ENCODE results near the gene UBE2QL1. TPM values are rescaled to one million over a fixed set of nuclear protein-coding genes. Genes with fewer than 3 reads are reported as not detected.

Gene UBE2QL1
- total RNA-seq, 1 donor: under 0.01 TPM

DNA sequence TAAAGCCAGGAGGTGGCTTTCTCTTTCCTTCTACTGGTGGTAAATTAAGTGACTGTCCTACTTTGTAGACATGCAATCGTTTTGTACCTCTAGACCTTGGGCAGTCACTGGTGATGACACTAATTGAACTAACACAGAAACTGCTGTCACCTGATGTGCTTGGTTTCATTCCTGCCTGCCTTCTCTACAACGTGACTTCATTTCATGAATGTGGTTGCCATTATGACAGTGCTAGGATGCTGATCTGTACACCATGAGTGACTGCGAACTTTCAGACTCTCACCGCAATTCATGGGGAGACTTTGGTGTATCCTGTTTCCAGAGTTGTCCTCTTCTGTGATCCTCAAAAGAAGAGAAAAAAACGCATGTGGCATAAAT lies 47.5 kb downstream of the UBE2QL1 start:
- H3K9me3 ChIP-seq (ENCODE audit: low read depth, low read length): no peaks in the 10 kb centered on the region
- no peaks in the 10 kb centered on the region for H3K79me2 ChIP-seq (ENCODE audit: insufficient read depth, low read length)
- no peaks in the 10 kb centered on the region for H3K27me3 ChIP-seq (ENCODE audit: insufficient read depth, low read length)
- H3K36me3 ChIP-seq (ENCODE audit: insufficient read depth, low read length): no peaks in the 10 kb centered on the region
- H3K27ac ChIP-seq (ENCODE audit: low read depth, low read length): no peak overlapping the region
- H2AFZ ChIP-seq (ENCODE audit: low read length): no peak overlapping the region
- no peaks in the 10 kb centered on the region for H3K4me1 ChIP-seq (ENCODE audit: insufficient read depth, low read length)
- no peak overlapping the region for H3K4me2 ChIP-seq (ENCODE audit: insufficient read depth, low read length)
- DNase-seq (ENCODE audit: insufficient read length, low spot score, missing footprints): no peak
- no peak overlapping the region for H3K4me3 ChIP-seq (ENCODE audit: insufficient read depth, low read length)
- H4K20me1 ChIP-seq (ENCODE audit: insufficient read depth, low read length): no peaks in the 10 kb centered on the region
- TF ChIP-seq, protein P1, sequence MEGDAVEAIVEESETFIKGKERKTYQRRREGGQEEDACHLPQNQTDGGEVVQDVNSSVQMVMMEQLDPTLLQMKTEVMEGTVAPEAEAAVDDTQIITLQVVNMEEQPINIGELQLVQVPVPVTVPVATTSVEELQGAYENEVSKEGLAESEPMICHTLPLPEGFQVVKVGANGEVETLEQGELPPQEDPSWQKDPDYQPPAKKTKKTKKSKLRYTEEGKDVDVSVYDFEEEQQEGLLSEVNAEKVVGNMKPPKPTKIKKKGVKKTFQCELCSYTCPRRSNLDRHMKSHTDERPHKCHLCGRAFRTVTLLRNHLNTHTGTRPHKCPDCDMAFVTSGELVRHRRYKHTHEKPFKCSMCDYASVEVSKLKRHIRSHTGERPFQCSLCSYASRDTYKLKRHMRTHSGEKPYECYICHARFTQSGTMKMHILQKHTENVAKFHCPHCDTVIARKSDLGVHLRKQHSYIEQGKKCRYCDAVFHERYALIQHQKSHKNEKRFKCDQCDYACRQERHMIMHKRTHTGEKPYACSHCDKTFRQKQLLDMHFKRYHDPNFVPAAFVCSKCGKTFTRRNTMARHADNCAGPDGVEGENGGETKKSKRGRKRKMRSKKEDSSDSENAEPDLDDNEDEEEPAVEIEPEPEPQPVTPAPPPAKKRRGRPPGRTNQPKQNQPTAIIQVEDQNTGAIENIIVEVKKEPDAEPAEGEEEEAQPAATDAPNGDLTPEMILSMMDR (IDR thresholded peaks at IDR 0.05; ENCODE audit: extremely low read depth, low read depth, low read length): no peak

DNA sequence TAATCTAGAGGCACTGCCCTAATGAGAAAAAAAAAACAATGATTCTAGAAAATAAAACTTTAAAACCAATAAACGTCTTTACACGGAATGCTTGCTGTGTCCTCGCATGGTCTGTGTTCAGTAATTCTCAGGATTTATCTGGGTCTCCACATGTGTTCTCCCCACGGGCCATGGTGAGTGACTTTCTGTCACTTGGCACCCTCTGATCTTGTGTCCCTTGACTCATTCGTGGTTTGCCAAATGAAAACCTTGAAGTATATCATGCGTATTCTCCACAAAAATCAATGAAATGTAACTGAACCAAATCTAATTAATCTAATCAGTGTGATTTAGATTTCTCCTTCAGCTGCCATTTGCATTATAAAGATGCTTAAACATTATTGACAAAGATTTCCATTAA lies 48.0 kb downstream of the UBE2QL1 start:
- H3K4me1 ChIP-seq (ENCODE audit: insufficient read depth, low read length): no peaks in the 10 kb centered on the region
- H3K27me3 ChIP-seq (ENCODE audit: insufficient read depth, low read length): no peaks in the 10 kb centered on the region
- no peak overlapping the region for H2AFZ ChIP-seq (ENCODE audit: low read length)
- H3K9me3 ChIP-seq (ENCODE audit: low read depth, low read length): no peaks in the 10 kb centered on the region
- H3K4me2 ChIP-seq (ENCODE audit: insufficient read depth, low read length): no peak overlapping the region
- H3K36me3 ChIP-seq (ENCODE audit: insufficient read depth, low read length): no peaks in the 10 kb centered on the region
- H3K4me3 ChIP-seq (ENCODE audit: insufficient read depth, low read length): no peak overlapping the region
- H3K27ac ChIP-seq (ENCODE audit: low read depth, low read length): no peak overlapping the region
- TF ChIP-seq, protein P1 (IDR thresholded peaks at IDR 0.05; ENCODE audit: extremely low read depth, low read depth, low read length): no peak
- H4K20me1 ChIP-seq (ENCODE audit: insufficient read depth, low read length): no peaks in the 10 kb centered on the region
- no peak for DNase-seq (ENCODE audit: insufficient read length, low spot score, missing footprints)
- H3K79me2 ChIP-seq (ENCODE audit: insufficient read depth, low read length): no peaks in the 10 kb centered on the region

DNA sequence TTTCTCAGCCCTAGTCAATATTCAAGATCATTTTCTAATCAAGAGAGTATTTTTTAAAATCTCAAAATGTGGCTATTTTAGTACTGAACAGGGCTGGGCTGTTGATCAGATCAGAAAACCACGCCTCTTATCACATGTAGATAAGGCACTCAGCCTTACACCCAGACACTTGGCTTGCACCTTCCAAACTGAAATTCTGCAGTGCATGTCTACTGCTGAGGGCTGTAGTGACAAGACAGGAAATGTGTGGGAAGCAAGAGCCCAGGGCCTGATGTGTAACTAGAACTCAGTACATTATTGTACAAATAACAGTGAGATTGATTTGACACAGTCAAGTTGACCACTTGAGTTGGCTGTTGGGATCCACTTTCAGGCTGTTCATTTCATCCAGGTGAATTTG lies 48.6 kb downstream of the UBE2QL1 start:
- Histone ChIP-seq H4K20me1 (ENCODE audit: insufficient read depth, low read length) (no peaks in the 10 kb centered on the region), H2AFZ (ENCODE audit: low read length) (no peak overlapping the region), H3K27me3 (ENCODE audit: insufficient read depth, low read length) (no peaks in the 10 kb centered on the region), H3K79me2 (ENCODE audit: insufficient read depth, low read length) (no peaks in the 10 kb centered on the region), H3K4me3 (ENCODE audit: insufficient read depth, low read length) (no peak overlapping the region), H3K9me3 (ENCODE audit: low read depth, low read length) (no peaks in the 10 kb centered on the region), H3K36me3 (ENCODE audit: insufficient read depth, low read length) (no peaks in the 10 kb centered on the region), H3K27ac (ENCODE audit: low read depth, low read length) (no peak overlapping the region), H3K4me1 (ENCODE audit: insufficient read depth, low read length) (no peaks in the 10 kb centered on the region), H3K4me2 (ENCODE audit: insufficient read depth, low read length) (no peak overlapping the region)
- no peak for DNase-seq (ENCODE audit: insufficient read length, low spot score, missing footprints)
- TF ChIP-seq, protein P1 (IDR thresholded peaks at IDR 0.05; ENCODE audit: extremely low read depth, low read depth, low read length): no peak

DNA sequence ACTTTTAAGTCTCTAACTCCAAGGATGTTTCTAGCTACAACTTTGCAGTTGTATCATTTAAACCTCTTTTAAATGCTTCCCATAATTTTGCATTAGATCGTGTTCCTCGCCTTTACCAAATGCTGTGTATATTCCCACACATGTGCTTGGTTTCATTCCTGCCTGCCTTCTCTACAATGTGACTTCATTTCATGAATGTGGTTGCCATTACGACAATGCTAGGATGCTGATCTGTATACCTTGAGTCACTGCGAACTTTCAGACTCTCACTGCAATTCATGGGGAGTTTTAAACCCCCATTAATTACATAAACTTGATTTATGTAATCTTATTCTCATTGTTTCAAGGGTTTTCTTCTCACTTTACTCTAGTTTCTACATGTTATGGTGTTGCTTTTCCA lies 50.3 kb downstream of the UBE2QL1 start:
- Histone ChIP-seq H3K4me2 (ENCODE audit: insufficient read depth, low read length) (no peak overlapping the region), H3K9me3 (ENCODE audit: low read depth, low read length) (no peaks in the 10 kb centered on the region), H3K4me3 (ENCODE audit: insufficient read depth, low read length) (no peak overlapping the region), H4K20me1 (ENCODE audit: insufficient read depth, low read length) (no peaks in the 10 kb centered on the region), H3K36me3 (ENCODE audit: insufficient read depth, low read length) (no peaks in the 10 kb centered on the region), H3K4me1 (ENCODE audit: insufficient read depth, low read length) (no peaks in the 10 kb centered on the region), H3K79me2 (ENCODE audit: insufficient read depth, low read length) (no peaks in the 10 kb centered on the region), H2AFZ (ENCODE audit: low read length) (no peak overlapping the region), H3K27ac (ENCODE audit: low read depth, low read length) (no peak overlapping the region), H3K27me3 (ENCODE audit: insufficient read depth, low read length) (no peaks in the 10 kb centered on the region)
- DNase-seq (ENCODE audit: insufficient read length, low spot score, missing footprints): no peak
- TF ChIP-seq, protein P1 (IDR thresholded peaks at IDR 0.05; ENCODE audit: extremely low read depth, low read depth, low read length): no peak

Data from osteoblast (primary cell).